TTC549 (cell line): ENCODE data around the gene MYO1F.

Source experiments
- FAIRE-seq: peaks from 2 replicates; lab custom pipeline; 2012; peaks lifted over from hg19 to GRCh38; lab: Jason Lieb, UNC

Gene MYO1F

GRCh38 chr19:8489561-8490394 lies 87.5 kb downstream of the MYO1F start:
- FAIRE-seq: no peak

- FAIRE-seq: no peak
Measured at GRCh38 chr19:8488365-8488764, 88.9 kb downstream of the MYO1F start.

DNA sequence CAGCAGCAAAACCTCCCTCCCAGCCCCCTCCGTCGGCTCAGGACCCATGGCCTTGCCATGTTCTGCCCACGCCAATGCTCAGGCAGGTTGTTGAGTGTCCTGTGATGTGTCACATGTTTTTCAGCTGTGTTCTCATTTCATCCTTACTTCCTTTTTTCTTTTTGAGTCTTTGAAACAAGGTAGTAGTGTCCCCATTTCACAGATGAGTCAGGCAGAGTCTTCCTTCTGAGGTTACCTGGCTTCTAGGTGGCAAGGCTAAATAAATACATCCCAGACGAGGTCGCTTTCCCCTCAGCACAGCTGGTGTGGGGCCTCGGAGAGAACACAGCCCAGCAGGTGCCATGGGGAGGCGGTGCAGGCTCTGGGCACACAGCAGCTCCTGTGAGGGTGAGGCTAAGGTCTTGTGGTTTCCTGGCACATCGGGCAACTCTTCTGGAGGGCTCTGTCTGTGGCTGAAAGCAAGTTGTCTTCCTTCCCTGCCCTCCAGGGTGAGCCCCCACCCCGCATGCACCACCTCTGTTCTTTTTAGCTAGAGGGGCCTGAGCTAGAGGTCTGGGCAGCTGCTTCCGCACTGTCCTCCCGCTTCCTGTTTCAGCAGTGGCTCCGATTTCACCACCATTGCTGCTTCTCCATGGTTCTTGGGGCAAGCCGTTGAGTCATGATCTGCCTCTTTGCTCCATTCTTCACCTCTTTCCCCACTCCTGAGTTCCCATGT lies 89.9 kb downstream of the MYO1F start:
- no peak for FAIRE-seq

DNA sequence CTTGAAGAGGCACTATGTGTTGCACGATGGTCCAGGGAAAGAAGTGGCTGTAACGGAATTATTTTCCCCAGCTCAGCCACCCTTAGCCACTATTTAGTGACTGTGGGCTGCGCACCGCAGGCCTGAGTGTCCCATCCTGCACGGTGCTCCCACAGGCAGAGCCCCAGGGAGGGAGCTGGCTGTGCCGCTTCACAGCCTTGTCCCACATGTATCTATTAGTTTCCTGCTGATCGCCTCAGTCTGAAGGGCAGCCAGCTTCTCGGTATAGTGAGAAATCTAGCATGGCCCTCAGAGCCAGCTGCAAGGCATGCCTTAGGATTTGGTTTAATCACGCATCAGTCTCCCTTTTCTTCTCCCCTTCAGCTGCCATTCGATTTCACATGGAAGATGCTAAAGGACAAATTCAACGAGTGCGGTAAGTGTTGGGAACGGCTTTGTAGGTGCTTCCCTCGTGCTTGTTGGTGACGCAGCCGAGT lies 90.5 kb downstream of the MYO1F start:
- no peak for FAIRE-seq

DNA sequence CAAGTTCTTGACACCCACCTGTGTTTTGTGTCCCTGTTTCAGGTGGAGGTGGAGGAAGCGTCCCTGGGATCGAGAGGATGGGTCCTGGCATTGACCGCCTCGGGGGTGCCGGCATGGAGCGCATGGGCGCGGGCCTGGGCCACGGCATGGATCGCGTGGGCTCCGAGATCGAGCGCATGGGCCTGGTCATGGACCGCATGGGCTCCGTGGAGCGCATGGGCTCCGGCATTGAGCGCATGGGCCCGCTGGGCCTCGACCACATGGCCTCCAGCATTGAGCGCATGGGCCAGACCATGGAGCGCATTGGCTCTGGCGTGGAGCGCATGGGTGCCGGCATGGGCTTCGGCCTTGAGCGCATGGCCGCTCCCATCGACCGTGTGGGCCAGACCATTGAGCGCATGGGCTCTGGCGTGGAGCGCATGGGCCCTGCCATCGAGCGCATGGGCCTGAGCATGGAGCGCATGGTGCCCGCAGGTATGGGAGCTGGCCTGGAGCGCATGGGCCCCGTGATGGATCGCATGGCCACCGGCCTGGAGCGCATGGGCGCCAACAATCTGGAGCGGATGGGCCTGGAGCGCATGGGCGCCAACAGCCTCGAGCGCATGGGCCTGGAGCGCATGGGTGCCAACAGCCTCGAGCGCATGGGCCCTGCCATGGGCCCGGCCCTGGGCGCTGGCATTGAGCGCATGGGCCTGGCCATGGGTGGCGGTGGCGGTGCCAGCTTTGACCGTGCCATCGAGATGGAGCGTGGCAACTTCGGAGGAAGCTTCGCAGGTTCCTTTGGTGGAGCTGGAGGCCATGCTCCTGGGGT lies 91.5 kb downstream of the MYO1F start:
- no peak for FAIRE-seq

GRCh38 chr19:8484331-8484894 lies 92.8 kb downstream of the MYO1F start:
- FAIRE-seq: no peak

- FAIRE-seq: no peak
Measured at GRCh38 chr19:8483165-8483564, 94.1 kb downstream of the MYO1F start.

- no peak for FAIRE-seq
Measured at GRCh38 chr19:8482696-8483095, 94.5 kb downstream of the MYO1F start.

DNA sequence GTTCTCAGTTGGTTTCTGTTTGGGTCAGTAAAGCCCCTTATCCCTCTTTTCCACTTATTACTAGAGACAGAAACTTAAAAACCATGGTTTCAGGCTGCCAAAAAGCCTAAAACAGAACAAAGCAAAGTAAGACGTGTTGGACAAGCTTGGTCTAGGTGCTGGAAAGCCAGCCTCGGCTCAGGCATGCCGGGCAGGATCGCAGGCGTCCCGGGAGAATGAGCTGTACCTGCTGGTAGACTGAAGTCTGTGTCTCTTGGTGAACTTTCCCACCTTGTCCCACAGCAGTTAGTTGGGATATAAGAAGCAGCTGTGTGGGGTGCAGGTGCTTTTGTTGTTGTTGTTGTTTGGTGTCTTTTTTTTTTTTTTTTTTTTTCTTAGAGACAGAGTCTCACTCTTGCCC lies 95.6 kb downstream of the MYO1F start:
- FAIRE-seq: no peak

- no peak for FAIRE-seq
Measured at GRCh38 chr19:8481201-8481600, 96.0 kb downstream of the MYO1F start.

DNA sequence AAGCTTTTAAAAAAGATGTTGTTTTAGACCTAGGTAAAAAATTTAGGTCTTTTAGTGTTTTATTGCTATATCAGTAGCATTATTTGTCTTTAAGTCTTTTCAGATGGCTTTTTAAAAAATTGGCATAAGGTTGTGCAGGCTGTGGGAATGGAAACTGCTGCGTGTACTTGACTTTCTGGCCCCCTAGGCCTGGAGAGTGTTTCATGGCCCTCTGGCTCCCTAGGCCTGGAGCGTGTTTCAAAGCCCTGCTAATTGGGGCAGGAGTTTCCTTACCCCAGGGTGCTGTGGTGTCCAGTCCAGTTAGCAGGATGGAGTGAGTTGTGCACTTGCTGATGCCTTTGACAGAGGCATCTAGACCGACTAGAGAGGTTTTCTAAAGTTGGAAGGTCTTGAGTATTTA lies 98.6 kb downstream of the MYO1F start:
- no peak for FAIRE-seq

DNA sequence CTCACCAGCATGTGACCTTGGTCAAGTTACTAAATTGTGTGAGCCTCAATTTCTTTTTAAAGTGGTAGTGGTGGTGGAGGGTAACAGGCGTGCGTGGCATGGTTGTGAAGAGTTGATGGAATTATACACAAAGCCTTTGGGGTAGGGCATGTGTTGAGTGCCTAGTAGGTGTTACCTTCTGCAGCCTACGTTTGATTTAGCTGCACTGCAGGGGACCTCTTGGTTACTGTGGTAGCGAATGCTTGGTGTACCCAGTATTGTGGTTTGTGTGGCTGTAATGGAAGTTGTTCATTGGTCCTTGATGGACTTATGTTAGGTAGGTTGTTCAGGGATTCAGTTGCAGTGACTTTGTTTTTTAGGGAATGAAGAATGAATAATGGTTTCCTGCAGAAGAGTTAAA lies 99.4 kb downstream of the MYO1F start:
- no peak for FAIRE-seq

GRCh38 chr19:8476524-8476923 lies 100.7 kb downstream of the MYO1F start:
- no peak for FAIRE-seq

DNA sequence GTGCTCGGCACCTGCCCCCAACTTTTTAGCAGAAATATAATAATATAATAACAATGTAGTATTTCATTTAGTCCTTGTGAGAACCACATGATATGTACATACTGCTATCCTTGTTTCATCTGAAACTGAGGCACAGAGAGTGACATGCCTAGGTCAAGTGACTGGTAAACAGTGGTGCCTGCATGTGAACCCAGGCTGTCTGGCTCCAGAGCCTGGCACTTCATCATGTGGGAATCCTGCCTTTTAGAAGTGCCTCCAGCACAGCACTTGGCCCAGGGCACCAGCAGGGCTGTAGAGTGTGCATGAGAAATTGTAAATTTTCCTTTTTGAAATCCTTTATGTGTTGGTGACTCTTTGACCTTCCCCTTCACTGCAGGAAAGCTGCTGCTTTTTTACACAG lies 102.2 kb downstream of the MYO1F start:
- no peak for FAIRE-seq

GRCh38 chr19:8473648-8474476 lies 103.4 kb downstream of the MYO1F start:
- FAIRE-seq: no peak
